CD4-positive, CD25-positive, alpha-beta regulatory T cell (primary cell): ENCODE measurements around the gene PAPPA. TPM values are rescaled to one million over a fixed set of nuclear protein-coding genes. Genes with fewer than 3 reads are reported as not detected.

Experiments
- ATAC-seq, 2 donors: fragments of 150-1000 bp; cut with Tn5 transposase; one replicate each; pipeline ENCODE4 v1.10.0; 2021; ENCODE audit warnings: low read depth in 2 of 2, moderate number of reproducible peaks in 2 of 2, moderate library complexity in 1 of 2
- DNase-seq, 3 donors: peaks; one replicate each; pipeline versions ENCODE4 v3.0.0 to v3.0.0-alpha.2; 2012 to 2022; ENCODE audit warnings: mixed read lengths in 1 of 3
- H3K27ac ChIP-seq: one replicate; pipeline ENCODE4 v1.7.0; 2013; ENCODE audit warnings: mild to moderate bottlenecking, low read length; ENCODE audit not compliant: insufficient read depth, poor library complexity, severe bottlenecking
- H3K27me3 ChIP-seq: one replicate; pipeline ENCODE4 v1.7.0; 2013; ENCODE audit warnings: low read length; ENCODE audit not compliant: control insufficient read depth, insufficient read depth
- H3K36me3 ChIP-seq: one replicate; pipeline ENCODE4 v1.7.0; 2013; ENCODE audit warnings: mild to moderate bottlenecking, low read length, moderate library complexity; ENCODE audit not compliant: control insufficient read depth, insufficient read depth
- H3K4me1 ChIP-seq: 2 replicates; pipeline ENCODE4 v1.7.0; 2013; ENCODE audit warnings: mild to moderate bottlenecking, low read length; ENCODE audit not compliant: insufficient read depth, control insufficient read depth, poor library complexity, severe bottlenecking
- H3K4me3 ChIP-seq: one replicate; pipeline ENCODE4 v1.7.0; 2013; ENCODE audit warnings: low read depth, mild to moderate bottlenecking, low read length, moderate library complexity
- H3K9me3 ChIP-seq, 2 experiments: 1 replicate in 1 of 2; 2 replicates in 1 of 2; pipeline ENCODE4 v1.7.0; 2013; ENCODE audit warnings: low read length in 2 of 2, mild to moderate bottlenecking in 1 of 2, moderate library complexity in 1 of 2; ENCODE audit not compliant: control insufficient read depth in 2 of 2
- H3K27ac Mint-ChIP-seq, 3 donors: one replicate each; pipeline ENCODE4 v1.8.0; 2020 to 2022; ENCODE audit warnings: mild to moderate bottlenecking in 3 of 3, mixed read lengths in 3 of 3, moderate library complexity in 2 of 3
- H3K27me3 Mint-ChIP-seq: one replicate; pipeline ENCODE4 v1.8.0; 2022; ENCODE audit warnings: mild to moderate bottlenecking, mixed read lengths
- H3K36me3 Mint-ChIP-seq: one replicate; pipeline ENCODE4 v1.8.0; 2020; ENCODE audit warnings: mixed read lengths
- H3K4me1 Mint-ChIP-seq, 4 donors: one replicate each; pipeline ENCODE4 v1.8.0; 2020 to 2022; ENCODE audit warnings: mixed read lengths in 4 of 4, mild to moderate bottlenecking in 1 of 4
- H3K4me3 Mint-ChIP-seq, 4 donors: one replicate each; pipeline ENCODE4 v1.8.0; 2020 to 2022; ENCODE audit warnings: mild to moderate bottlenecking in 4 of 4, mixed read lengths in 4 of 4, moderate library complexity in 3 of 4
- H3K9me3 Mint-ChIP-seq, 7 donors: one replicate each; pipeline ENCODE4 v1.8.0; 2020 to 2022; ENCODE audit warnings: mixed read lengths in 7 of 7, mild to moderate bottlenecking in 3 of 7, moderate library complexity in 2 of 7
- polyA plus RNA-seq, 4 donors: library from polyadenylated mRNA; unstranded; fragments of 300-500 nt; fragmentation: Illumina TruSeq; gene quantifications; one replicate each; pipeline ENCODE4 v1.2.3, GENCODE V29; 2021
- total RNA-seq: library from RNA; stranded (reverse); gene quantifications from one replicate; pipeline ENCODE4 v1.2.3, GENCODE V29; 2022

Gene PAPPA
- total and polyA plus RNA-seq, 5 donors from 2014 or later, result 0.01 to 0.42 (median 0.09) TPM; not detected in 1

GRCh38 chr9:116191576-116192415 is 38.2 kb downstream of the PAPPA start:
- H3K27ac Mint-ChIP-seq, result no peak overlapping the region
- DNase-seq, result no peak
- no peak for ATAC-seq
- no peaks in the 10 kb centered on the region for H3K27me3 Mint-ChIP-seq
- no peak overlapping the region for H3K4me3 ChIP-seq
- no peaks in the 10 kb centered on the region for H3K9me3 ChIP-seq
- H3K36me3 ChIP-seq, result no peaks in the 10 kb centered on the region
- peaks cover 0 to 3% (median 0%) of the 10 kb centered on the region in 7 donors for H3K9me3 Mint-ChIP-seq
- H3K4me1 Mint-ChIP-seq, result no peaks in the 10 kb centered on the region
- no peaks in the 10 kb centered on the region for H3K27me3 ChIP-seq
- H3K27ac ChIP-seq, result no peak overlapping the region
- H3K4me1 ChIP-seq, result no peaks in the 10 kb centered on the region
- no peak overlapping the region for H3K4me3 Mint-ChIP-seq
- no peaks in the 10 kb centered on the region for H3K36me3 Mint-ChIP-seq

DNA sequence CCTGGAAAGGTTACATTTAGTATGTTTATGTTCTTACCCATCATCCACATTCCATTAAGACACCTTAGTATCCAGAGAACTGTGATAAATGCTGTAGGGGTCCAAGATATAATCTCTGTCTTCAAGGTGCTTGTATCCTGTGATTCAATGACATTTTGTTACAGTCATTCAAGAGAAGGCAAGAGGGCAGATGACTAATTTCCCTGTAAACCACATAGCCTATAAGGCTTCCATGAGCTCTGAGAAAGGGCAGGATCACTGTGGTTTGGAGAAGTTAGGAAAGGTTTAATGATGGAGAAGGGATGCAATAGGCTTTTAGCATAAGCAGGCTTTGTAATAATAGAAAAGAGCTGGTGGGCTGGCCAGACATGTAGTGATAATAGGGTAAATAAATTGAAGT is 40.0 kb downstream of the PAPPA start:
- no peaks in the 10 kb centered on the region for H3K4me1 Mint-ChIP-seq
- H3K9me3 Mint-ChIP-seq, result peaks cover 0 to 2% (median 0%) of the 10 kb centered on the region in 7 donors
- Histone ChIP-seq H3K9me3 (no peaks in the 10 kb centered on the region), H3K4me3 (no peak overlapping the region), H3K36me3 (no peaks in the 10 kb centered on the region), H3K4me1 (no peaks in the 10 kb centered on the region), H3K27me3 (no peaks in the 10 kb centered on the region), H3K27ac (no peak overlapping the region)
- H3K27me3 Mint-ChIP-seq, result no peaks in the 10 kb centered on the region
- peak overlapping the region in 1 of 4 donors; percentile 76 for H3K4me3 Mint-ChIP-seq
- no peak overlapping the region for H3K27ac Mint-ChIP-seq
- ATAC-seq (no peak), DNase-seq (no peak)
- no peaks in the 10 kb centered on the region for H3K36me3 Mint-ChIP-seq

- H3K36me3 Mint-ChIP-seq, result no peaks in the 10 kb centered on the region
- Histone ChIP-seq H3K36me3 (no peaks in the 10 kb centered on the region), H3K4me3 (no peak overlapping the region), H3K27ac (no peak overlapping the region), H3K4me1 (no peaks in the 10 kb centered on the region), H3K27me3 (no peaks in the 10 kb centered on the region), H3K9me3 (no peaks in the 10 kb centered on the region)
- no peak for ATAC-seq
- DNase-seq, result no peak
- H3K4me1 Mint-ChIP-seq, result no peaks in the 10 kb centered on the region
- H3K9me3 Mint-ChIP-seq, result peaks cover 0 to 2% (median 0%) of the 10 kb centered on the region in 7 donors
- no peak overlapping the region for H3K27ac Mint-ChIP-seq
- H3K27me3 Mint-ChIP-seq, result no peaks in the 10 kb centered on the region
- H3K4me3 Mint-ChIP-seq, result no peak overlapping the region
Observed at GRCh38 chr9:116196806-116197205, 43.2 kb downstream of the PAPPA start.

GRCh38 chr9:116198344-116198743 is 44.8 kb downstream of the PAPPA start:
- ATAC-seq, result no peak
- no peak overlapping the region for H3K27ac Mint-ChIP-seq

GRCh38 chr9:116202219-116202912 is 48.8 kb downstream of the PAPPA start:
- Histone ChIP-seq H3K4me1 (no peaks in the 10 kb centered on the region), H3K27ac (no peak overlapping the region), H3K27me3 (no peaks in the 10 kb centered on the region), H3K36me3 (no peaks in the 10 kb centered on the region), H3K9me3 (no peaks in the 10 kb centered on the region), H3K4me3 (no peak overlapping the region)
- Mint-ChIP-seq H3K4me3 (no peak overlapping the region), H3K27ac (no peak overlapping the region), H3K9me3 (peaks cover 0 to 9% (median 0%) of the 10 kb centered on the region in 7 donors), H3K27me3 (no peaks in the 10 kb centered on the region), H3K36me3 (no peaks in the 10 kb centered on the region), H3K4me1 (no peaks in the 10 kb centered on the region)
- DNase-seq (no peak), ATAC-seq (no peak)

More at GRCh38 chr9:116198344-116198743, 44.8 kb downstream of the PAPPA start:
- Histone ChIP-seq H3K9me3 (no peaks in the 10 kb centered on the region), H3K4me3 (no peak overlapping the region), H3K27me3 (no peaks in the 10 kb centered on the region), H3K27ac (no peak overlapping the region), H3K36me3 (no peaks in the 10 kb centered on the region), H3K4me1 (no peaks in the 10 kb centered on the region)
- H3K4me1 Mint-ChIP-seq, result no peaks in the 10 kb centered on the region
- H3K36me3 Mint-ChIP-seq, result no peaks in the 10 kb centered on the region
- no peaks in the 10 kb centered on the region for H3K27me3 Mint-ChIP-seq
- DNase-seq, result no peak
- H3K9me3 Mint-ChIP-seq, result peaks cover 0 to 3% (median 0%) of the 10 kb centered on the region in 7 donors
- H3K4me3 Mint-ChIP-seq, result no peak overlapping the region

DNA sequence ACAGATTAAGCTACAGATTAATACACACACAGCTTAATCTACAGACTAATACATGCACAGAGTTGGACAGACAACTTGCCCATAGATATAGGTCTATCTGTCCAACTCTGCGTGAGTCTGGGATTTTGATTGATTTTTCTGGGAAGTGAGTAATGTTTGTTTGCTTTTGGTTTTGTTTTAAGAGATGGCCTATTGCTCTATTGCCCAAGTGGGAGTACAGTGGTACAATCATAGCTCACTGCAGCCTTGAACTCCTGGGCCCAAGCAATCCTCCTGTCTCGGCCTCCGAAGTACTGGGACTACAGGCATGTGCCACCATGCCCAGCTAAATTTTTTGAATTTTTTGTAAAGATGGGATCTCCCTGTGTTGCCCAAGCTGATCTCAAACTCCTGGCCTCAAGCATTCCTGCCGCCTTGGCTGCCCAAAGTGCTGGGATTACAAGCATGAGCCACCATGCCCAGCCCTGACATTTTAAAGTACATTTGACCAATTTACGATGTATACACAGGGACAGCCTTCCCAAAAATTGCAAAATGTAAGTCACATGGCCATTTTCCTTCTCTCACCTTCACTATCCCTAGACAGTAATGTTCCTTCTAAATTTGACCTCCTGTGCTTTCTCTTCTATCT is 50.8 kb downstream of the PAPPA start:
- Mint-ChIP-seq H3K4me3 (no peak overlapping the region), H3K4me1 (no peaks in the 10 kb centered on the region), H3K9me3 (peaks cover 0 to 12% (median 0%) of the 10 kb centered on the region in 7 donors), H3K27ac (no peak overlapping the region), H3K27me3 (no peaks in the 10 kb centered on the region), H3K36me3 (no peaks in the 10 kb centered on the region)
- no peaks in the 10 kb centered on the region for H3K36me3 ChIP-seq
- H3K9me3 ChIP-seq, result no peaks in the 10 kb centered on the region
- ATAC-seq (no peak), DNase-seq (no peak)
- no peak overlapping the region for H3K4me3 ChIP-seq
- no peaks in the 10 kb centered on the region for H3K4me1 ChIP-seq
- H3K27me3 ChIP-seq, result no peaks in the 10 kb centered on the region
- no peak overlapping the region for H3K27ac ChIP-seq

DNA sequence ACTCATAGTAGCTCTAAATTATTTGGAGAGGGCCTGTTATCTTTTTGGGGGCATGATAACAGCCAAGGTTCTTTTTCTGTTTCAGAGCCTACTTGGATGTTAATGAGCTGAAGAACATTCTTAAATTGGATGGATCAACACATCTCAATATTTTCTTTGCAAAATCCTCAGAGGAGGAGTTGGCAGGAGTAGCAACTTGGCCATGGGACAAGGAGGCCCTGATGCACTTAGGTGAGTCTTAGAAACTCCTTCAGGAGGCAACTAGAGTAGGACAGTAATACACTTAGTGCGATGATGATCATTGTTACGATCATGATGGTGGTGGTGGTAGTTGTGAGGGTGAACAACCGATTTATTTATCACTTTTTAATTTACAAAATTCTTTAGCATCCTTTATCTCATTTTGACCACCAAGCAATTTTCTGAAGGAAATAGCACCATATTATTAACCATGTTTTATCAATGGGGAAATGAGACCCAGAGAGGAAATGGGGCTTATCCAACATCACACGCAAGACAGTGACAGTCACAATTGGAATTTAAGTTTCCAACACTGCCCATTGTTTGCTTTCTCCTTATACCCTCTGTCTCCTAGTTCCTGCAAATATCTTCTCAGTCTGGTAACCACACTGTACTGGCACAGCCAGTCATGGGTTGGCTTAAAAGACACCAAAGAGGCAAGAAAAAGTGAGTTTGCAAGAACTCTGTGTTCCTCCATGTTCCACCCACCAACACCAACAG is 54.0 kb downstream of the PAPPA start:
- ATAC-seq (no peak), DNase-seq (no peak)
- Histone ChIP-seq H3K27ac (no peak overlapping the region), H3K4me3 (no peak overlapping the region), H3K36me3 (no peaks in the 10 kb centered on the region), H3K4me1 (no peaks in the 10 kb centered on the region), H3K27me3 (no peaks in the 10 kb centered on the region), H3K9me3 (no peaks in the 10 kb centered on the region)
- H3K4me1 Mint-ChIP-seq, result no peaks in the 10 kb centered on the region
- no peak overlapping the region for H3K27ac Mint-ChIP-seq
- H3K4me3 Mint-ChIP-seq, result no peak overlapping the region
- no peaks in the 10 kb centered on the region for H3K36me3 Mint-ChIP-seq
- no peaks in the 10 kb centered on the region for H3K27me3 Mint-ChIP-seq
- peaks cover 0 to 9% (median 0%) of the 10 kb centered on the region in 7 donors for H3K9me3 Mint-ChIP-seq
